ENCODE results near the gene TRUB1.

The TRUB1 gene

GRCh38 chr10:114915294-114915693 is 22.7 kb upstream of the TRUB1 start:
- Mint-ChIP-seq H3K27ac (peak overlapping the region; percentile 10), H3K4me3 (no peak overlapping the region), H3K4me1 (ENCODE audit: low read depth) (peaks cover 26% of the 10 kb centered on the region), H3K27me3 (peaks cover 5% of the 10 kb centered on the region), H3K9me3 (no peaks in the 10 kb centered on the region), H3K36me3 (ENCODE audit: low read depth) (no peaks in the 10 kb centered on the region)
- no peak for DNase-seq

- peaks cover 8% of the 10 kb centered on the region for H3K27me3 Mint-ChIP-seq
- H3K4me3 Mint-ChIP-seq, result no peak overlapping the region
- DNase-seq, result no peak
- H3K27ac Mint-ChIP-seq, result no peak overlapping the region
- H3K4me1 Mint-ChIP-seq (ENCODE audit: low read depth), result peaks cover 18% of the 10 kb centered on the region
- H3K9me3 Mint-ChIP-seq, result no peaks in the 10 kb centered on the region
- no peaks in the 10 kb centered on the region for H3K36me3 Mint-ChIP-seq (ENCODE audit: low read depth)
Measured at GRCh38 chr10:114916653-114917052, 21.3 kb upstream of the TRUB1 start.

- Mint-ChIP-seq H3K27ac (no peak overlapping the region), H3K9me3 (no peaks in the 10 kb centered on the region), H3K36me3 (ENCODE audit: low read depth) (no peaks in the 10 kb centered on the region), H3K27me3 (peaks cover 8% of the 10 kb centered on the region), H3K4me3 (no peak overlapping the region), H3K4me1 (ENCODE audit: low read depth) (peaks cover 13% of the 10 kb centered on the region)
- no peak for DNase-seq
Measured at GRCh38 chr10:114917459-114917858, 20.5 kb upstream of the TRUB1 start.

GRCh38 chr10:114917927-114918672 is 19.9 kb upstream of the TRUB1 start:
- Mint-ChIP-seq H3K4me1 (ENCODE audit: low read depth) (peaks cover 13% of the 10 kb centered on the region), H3K27me3 (peaks cover 14% of the 10 kb centered on the region), H3K36me3 (ENCODE audit: low read depth) (no peaks in the 10 kb centered on the region), H3K27ac (no peak overlapping the region), H3K4me3 (no peak overlapping the region), H3K9me3 (no peaks in the 10 kb centered on the region)
- DNase-seq, result no peak

GRCh38 chr10:114920459-114920858 is 17.5 kb upstream of the TRUB1 start:
- no peaks in the 10 kb centered on the region for H3K36me3 Mint-ChIP-seq (ENCODE audit: low read depth)
- no peak overlapping the region for H3K4me3 Mint-ChIP-seq
- H3K27ac Mint-ChIP-seq, result no peak overlapping the region
- peaks cover 24% of the 10 kb centered on the region for H3K27me3 Mint-ChIP-seq
- DNase-seq, result no peak
- H3K4me1 Mint-ChIP-seq (ENCODE audit: low read depth), result peaks cover 4% of the 10 kb centered on the region
- no peaks in the 10 kb centered on the region for H3K9me3 Mint-ChIP-seq

GRCh38 chr10:114922003-114922402 is 16.0 kb upstream of the TRUB1 start:
- no peaks in the 10 kb centered on the region for H3K36me3 Mint-ChIP-seq (ENCODE audit: low read depth)
- H3K27ac Mint-ChIP-seq, result no peak overlapping the region
- no peak overlapping the region for H3K4me3 Mint-ChIP-seq
- H3K27me3 Mint-ChIP-seq, result peaks cover 31% of the 10 kb centered on the region
- no peak for DNase-seq
- H3K9me3 Mint-ChIP-seq, result no peaks in the 10 kb centered on the region
- H3K4me1 Mint-ChIP-seq (ENCODE audit: low read depth), result peaks cover 14% of the 10 kb centered on the region

- H3K27me3 Mint-ChIP-seq, result peaks cover 32% of the 10 kb centered on the region
- H3K4me3 Mint-ChIP-seq, result no peak overlapping the region
- H3K36me3 Mint-ChIP-seq (ENCODE audit: low read depth), result no peaks in the 10 kb centered on the region
- H3K27ac Mint-ChIP-seq, result no peak overlapping the region
- H3K9me3 Mint-ChIP-seq, result no peaks in the 10 kb centered on the region
- DNase-seq, result no peak
- peaks cover 14% of the 10 kb centered on the region for H3K4me1 Mint-ChIP-seq (ENCODE audit: low read depth)
Measured at GRCh38 chr10:114923551-114923950, 14.4 kb upstream of the TRUB1 start.

GRCh38 chr10:114925587-114926586 is 12.1 kb upstream of the TRUB1 start:
- H3K36me3 Mint-ChIP-seq (ENCODE audit: low read depth), result no peaks in the 10 kb centered on the region
- peaks cover 27% of the 10 kb centered on the region for H3K27me3 Mint-ChIP-seq
- no peak overlapping the region for H3K4me3 Mint-ChIP-seq
- peaks cover 14% of the 10 kb centered on the region for H3K4me1 Mint-ChIP-seq (ENCODE audit: low read depth)
- DNase-seq, result no peak
- H3K9me3 Mint-ChIP-seq, result no peaks in the 10 kb centered on the region
- H3K27ac Mint-ChIP-seq, result peak overlapping the region; percentile 60

GRCh38 chr10:114928818-114929217 is 9.2 kb upstream of the TRUB1 start:
- Mint-ChIP-seq H3K9me3 (no peaks in the 10 kb centered on the region), H3K4me3 (no peak overlapping the region), H3K36me3 (ENCODE audit: low read depth) (no peaks in the 10 kb centered on the region), H3K27me3 (peaks cover 18% of the 10 kb centered on the region), H3K4me1 (ENCODE audit: low read depth) (peaks cover 21% of the 10 kb centered on the region), H3K27ac (no peak overlapping the region)
- no peak for DNase-seq

GRCh38 chr10:114930320-114930719 is 7.7 kb upstream of the TRUB1 start:
- Mint-ChIP-seq H3K4me1 (ENCODE audit: low read depth) (peaks cover 23% of the 10 kb centered on the region), H3K27me3 (peaks cover 15% of the 10 kb centered on the region), H3K36me3 (ENCODE audit: low read depth) (no peaks in the 10 kb centered on the region), H3K4me3 (no peak overlapping the region), H3K27ac (no peak overlapping the region), H3K9me3 (no peaks in the 10 kb centered on the region)
- DNase-seq, result no peak

- Mint-ChIP-seq H3K4me1 (ENCODE audit: low read depth) (peaks cover 14% of the 10 kb centered on the region), H3K9me3 (no peaks in the 10 kb centered on the region), H3K27me3 (peaks cover 11% of the 10 kb centered on the region), H3K36me3 (ENCODE audit: low read depth) (no peaks in the 10 kb centered on the region), H3K4me3 (no peak overlapping the region), H3K27ac (no peak overlapping the region)
- DNase-seq, result no peak
Measured at GRCh38 chr10:114931072-114931679, 6.8 kb upstream of the TRUB1 start.

GRCh38 chr10:114932225-114932624 is 5.8 kb upstream of the TRUB1 start:
- Mint-ChIP-seq H3K4me1 (ENCODE audit: low read depth) (peaks cover 12% of the 10 kb centered on the region), H3K36me3 (ENCODE audit: low read depth) (no peaks in the 10 kb centered on the region), H3K9me3 (no peaks in the 10 kb centered on the region), H3K27me3 (peaks cover 6% of the 10 kb centered on the region), H3K4me3 (no peak overlapping the region), H3K27ac (no peak overlapping the region)
- no peak for DNase-seq

- H3K27ac Mint-ChIP-seq, result no peak overlapping the region
- H3K36me3 Mint-ChIP-seq (ENCODE audit: low read depth), result no peaks in the 10 kb centered on the region
- peaks cover 4% of the 10 kb centered on the region for H3K27me3 Mint-ChIP-seq
Measured at GRCh38 chr10:114932945-114933344, 5.0 kb upstream of the TRUB1 start.

GRCh38 chr10:114933588-114933987 is 4.4 kb upstream of the TRUB1 start:
- peaks cover 6% of the 10 kb centered on the region for H3K36me3 Mint-ChIP-seq (ENCODE audit: low read depth)
- H3K4me3 Mint-ChIP-seq, result no peak overlapping the region
- peaks cover 20% of the 10 kb centered on the region for H3K4me1 Mint-ChIP-seq (ENCODE audit: low read depth)
- no peak for DNase-seq
- peaks cover 4% of the 10 kb centered on the region for H3K27me3 Mint-ChIP-seq
- no peak overlapping the region for H3K27ac Mint-ChIP-seq
- H3K9me3 Mint-ChIP-seq, result no peaks in the 10 kb centered on the region

More at GRCh38 chr10:114932945-114933344, 5.0 kb upstream of the TRUB1 start:
- DNase-seq, result no peak
- H3K9me3 Mint-ChIP-seq, result no peaks in the 10 kb centered on the region
- no peak overlapping the region for H3K4me3 Mint-ChIP-seq
- peaks cover 20% of the 10 kb centered on the region for H3K4me1 Mint-ChIP-seq (ENCODE audit: low read depth)
